Sciatic nerve (tissue), 2 donors: ENCODE results near the gene WNT6. TPM values are rescaled to one million over a fixed set of nuclear protein-coding genes. Genes with fewer than 3 reads are reported as not detected.

ENCODE experiments used
- ATAC-seq: fragments of 200-7000 bp; cut with Tn5 transposase; one replicate; pipeline ENCODE4 v1.9.1; 2020; ENCODE audit warnings: mild to moderate bottlenecking, moderate library complexity
- DNase-seq: peaks from one replicate; pipeline ENCODE4 v3.0.0-alpha.2; 2020; ENCODE audit warnings: low spot score
- intact Hi-C: fragments of 100-400 bp; cut with DNase I; formaldehyde crosslinking; loops from one replicate; pipeline ENCODE4 v1.14.2; 2022
- microRNA-seq: library from miRNA; unstranded; fragments of <30 nt; microRNA quantifications from one replicate; pipeline ENCODE4 v1.2.0, GENCODE V29; 2020
- total RNA-seq: library from RNA; stranded (reverse); fragmentation: NEBNext Ultra II Directional; extraction: Animal tissue kit (Norgen Biotek cat#: 25700); gene quantifications from one replicate; pipeline ENCODE4 v1.2.1, GENCODE V29; 2021
- donor health status: DM: no; HTN: no; CAD: no.
- donor health status: DM: no; HTN: no; CAD: no.

WNT6 gene
- total RNA-seq, 1 donor from 2014 or later = 23.3 TPM

GRCh38 chr2:218899147-218899546 is 39.5 kb downstream of the WNT6 start:
- ATAC-seq = no peak
- intact Hi-C loops = no loop called here
- DNase-seq = no peak

GRCh38 chr2:218902427-218902826 is 42.8 kb downstream of the WNT6 start:
- DNase-seq = no peak
- ATAC-seq = no peak
- intact Hi-C loops = no loop called here

GRCh38 chr2:218904176-218904575 is 44.6 kb downstream of the WNT6 start:
- ATAC-seq (no peak), DNase-seq (no peak)
- intact Hi-C loops = no loop called here

- ATAC-seq (peak; percentile 98), DNase-seq (peak; percentile 94)
- intact Hi-C loops = no loop called here
These were observed 49.4 kb downstream of the WNT6 start for GRCh38 chr2:218908721-218909619.

GRCh38 chr2:218910741-218911140 is 51.1 kb downstream of the WNT6 start:
- ATAC-seq (no peak), DNase-seq (no peak)
- intact Hi-C loops = no loop called here

GRCh38 chr2:218920504-218920903 is 60.9 kb downstream of the WNT6 start:
- intact Hi-C loops = no loop called here
- DNase-seq (no peak), ATAC-seq (no peak)

Small RNA genes within 50 kb of the gene (microRNA-seq; reads per million reads assigned to microRNA genes)
- not detected for gene MIR9500

Other genes starting within 250 kb of the WNT6 start
- gene ZNF142, start 200.2 kb upstream of the WNT6 start, total RNA-seq = 32.1 TPM
- 26.8 TPM for gene BCS1L, start 200.1 kb upstream of the WNT6 start, total RNA-seq
- 25.2 TPM for gene RNF25, start 187.8 kb upstream of the WNT6 start, total RNA-seq
- 39.1 TPM for gene STK36, start 187.7 kb upstream of the WNT6 start, total RNA-seq
- 50.3 TPM for gene TTLL4, start 149.0 kb upstream of the WNT6 start, total RNA-seq
- 51.8 TPM for gene CYP27A1, start 77.7 kb upstream of the WNT6 start, total RNA-seq
- gene PRKAG3, start 28.0 kb upstream of the WNT6 start, total RNA-seq = 0.49 TPM
- gene WNT10A, start 21.0 kb downstream of the WNT6 start, total RNA-seq = 0.94 TPM
- not detected for gene CDK5R2, start 99.9 kb downstream of the WNT6 start, total RNA-seq
- not detected for gene FEV, start 125.4 kb downstream of the WNT6 start, total RNA-seq
- not detected for gene CRYBA2, start 133.6 kb downstream of the WNT6 start, total RNA-seq
- 0.18 TPM for gene CFAP65, start 181.7 kb downstream of the WNT6 start, total RNA-seq
- gene IHH, start 201.1 kb downstream of the WNT6 start, total RNA-seq = 0.22 TPM